HL-60 (cell line): ENCODE data around the gene SLC7A4.

Experiments used
- DNase-seq, 2 experiments: peaks; one replicate each; pipeline ENCODE4 v3.0.0-alpha.2; 2010 to 2020; ENCODE audit warnings: low read depth in 1 of 2, low spot score in 1 of 2
- H3K27ac ChIP-seq: fragments of 250-450 bp; sonication (Bioruptor Pico); replicated peaks from 2 replicates; pipeline ENCODE4 v1.5.1; 2020; ENCODE audit warnings: mild to moderate bottlenecking, moderate library complexity
- H3K27me3 ChIP-seq: fragments of 250-450 bp; sonication (Bioruptor Pico); 2 replicates; pipeline ENCODE4 v1.5.1; 2021; ENCODE audit warnings: mild to moderate bottlenecking, moderate library complexity; ENCODE audit not compliant: insufficient read depth, poor library complexity, severe bottlenecking
- H3K4me3 ChIP-seq: replicated peaks from 2 replicates; pipeline ENCODE4 v1.5.1; 2011; ENCODE audit warnings: mild to moderate bottlenecking, control low read depth, low read length; ENCODE audit not compliant: insufficient read depth
- CTCF ChIP-seq: IDR thresholded peaks from one replicate; pipeline ENCODE4 v1.5.1; 2011; ENCODE audit warnings: low read length, control low read depth, inconsistent platforms; ENCODE audit not compliant: insufficient read depth
- GABPA ChIP-seq: IDR thresholded peaks from 2 replicates; pipeline ENCODE4 v1.6.1; 2012; ENCODE audit warnings: low read depth
- POLR2AphosphoS5 ChIP-seq: IDR thresholded peaks from 2 replicates; pipeline ENCODE4 v1.6.1; 2012; ENCODE audit warnings: low read depth
- REST ChIP-seq: IDR thresholded peaks from 2 replicates; pipeline ENCODE4 v1.6.1; 2012; ENCODE audit warnings: low read depth; ENCODE audit not compliant: insufficient replicate concordance
- SPI1 ChIP-seq: IDR thresholded peaks from 2 replicates; pipeline ENCODE4 v1.6.1; 2012; ENCODE audit warnings: low read depth, mild to moderate bottlenecking, borderline replicate concordance

SLC7A4 gene

GRCh38 chr22:20994902-20995241, 37.5 kb downstream of the SLC7A4 start:
- no peak for TF ChIP-seq POLR2AphosphoS5
- no peak for TF ChIP-seq CTCF
- TF ChIP-seq SPI1, result no peak
- TF ChIP-seq REST, result no peak
- no peak for TF ChIP-seq GABPA
- Histone ChIP-seq H3K4me3 (no peak overlapping the region), H3K27ac (no peak overlapping the region), H3K27me3 (no peaks in the 10 kb centered on the region)
- DNase-seq, result no peak

GRCh38 chr22:20994128-20994901, 38.0 kb downstream of the SLC7A4 start:
- Histone ChIP-seq H3K27ac (no peak overlapping the region), H3K4me3 (no peak overlapping the region), H3K27me3 (no peaks in the 10 kb centered on the region)
- no peak for DNase-seq
- TF ChIP-seq POLR2AphosphoS5 (no peak), SPI1 (no peak), GABPA (no peak), REST (no peak), CTCF (no peak)

GRCh38 chr22:20993304-20994127, 38.8 kb downstream of the SLC7A4 start:
- Histone ChIP-seq H3K4me3 (no peak overlapping the region), H3K27ac (no peak overlapping the region), H3K27me3 (no peaks in the 10 kb centered on the region)
- no peak for DNase-seq
- TF ChIP-seq SPI1, result no peak
- no peak for TF ChIP-seq POLR2AphosphoS5
- no peak for TF ChIP-seq REST
- TF ChIP-seq GABPA, result no peak
- TF ChIP-seq CTCF, result no peak
